Measurements from ENCODE around the gene TM4SF4.
"Not testable (repeated sequence)": the region's sequence is repeated elsewhere in the genome, so short reads cannot be mapped to it uniquely, and the experiment has no call there.

The TM4SF4 gene, protein sequence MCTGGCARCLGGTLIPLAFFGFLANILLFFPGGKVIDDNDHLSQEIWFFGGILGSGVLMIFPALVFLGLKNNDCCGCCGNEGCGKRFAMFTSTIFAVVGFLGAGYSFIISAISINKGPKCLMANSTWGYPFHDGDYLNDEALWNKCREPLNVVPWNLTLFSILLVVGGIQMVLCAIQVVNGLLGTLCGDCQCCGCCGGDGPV

DNA sequence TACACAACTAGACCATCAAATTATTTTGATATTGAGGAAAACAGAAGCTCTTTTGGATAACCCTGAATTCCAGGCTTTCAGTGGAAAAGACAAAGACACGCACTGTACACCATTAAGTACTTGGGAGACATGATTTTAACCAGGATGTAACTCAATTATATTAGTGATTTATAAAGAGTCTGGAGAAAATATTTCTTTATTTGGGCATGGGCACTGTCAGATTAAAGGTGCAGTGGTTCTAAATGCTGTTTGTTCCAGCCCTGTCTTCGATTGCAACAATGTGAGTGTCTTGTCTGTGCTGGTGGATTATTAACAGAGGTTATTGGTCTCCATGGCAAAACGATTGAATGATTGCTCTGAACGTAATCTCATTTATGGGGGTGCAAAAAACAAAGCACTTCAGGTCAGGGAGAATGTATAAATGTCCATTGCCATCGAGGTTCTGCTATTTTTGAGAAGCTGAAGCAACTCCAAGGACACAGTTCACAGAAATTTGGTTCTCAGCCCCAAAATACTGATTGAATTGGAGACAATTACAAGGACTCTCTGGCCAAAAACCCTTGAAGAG, at the start of gene TM4SF4:
Gene TM4SF4, plus strand, starts transcription at position 448 of the 568 bp plus-strand sequence. CDS start 181 bp downstream, outside the sequence.
- no peaks in the 10 kb centered on the region for H3K4me1 Mint-ChIP-seq
- no peak within 1 kb of the TSS for H3K27ac Mint-ChIP-seq
- H3K4me3 Mint-ChIP-seq: no peak within 1 kb of the TSS
- H3K36me3 Mint-ChIP-seq (ENCODE audit: low read depth): no peaks in the 10 kb centered on the region
- DNase-seq (no peak), ATAC-seq (no peak)
- no peaks in the 10 kb centered on the region for H3K9me3 Mint-ChIP-seq
- H3K27me3 Mint-ChIP-seq: peaks cover 4% of the 10 kb centered on the region

DNA sequence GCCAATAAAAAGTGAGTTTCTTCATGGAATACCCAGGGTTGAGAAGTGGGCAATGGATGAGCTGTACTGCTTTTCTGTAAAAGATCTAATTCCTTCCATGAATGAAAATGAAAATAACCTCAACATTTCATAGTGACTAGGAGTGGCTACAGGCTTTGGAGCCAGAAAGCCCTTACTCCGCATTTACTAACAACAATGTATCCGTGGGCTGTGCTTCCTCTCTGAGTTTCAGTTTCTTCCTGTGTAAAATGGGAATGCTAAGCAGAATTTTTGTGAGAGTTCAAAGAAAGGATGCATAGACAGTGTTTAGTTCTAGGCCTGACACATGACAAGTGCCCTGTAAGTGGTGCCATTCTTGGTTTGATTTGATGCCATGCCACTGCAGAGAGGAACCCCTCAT, 49.6 kb upstream of the TM4SF4 start:
- DNase-seq (no peak), ATAC-seq (no peak)
- Mint-ChIP-seq H3K27me3 (no peaks in the 10 kb centered on the region), H3K27ac (no peak overlapping the region), H3K4me3 (no peak overlapping the region), H3K9me3 (no peaks in the 10 kb centered on the region), H3K4me1 (no peaks in the 10 kb centered on the region), H3K36me3 (ENCODE audit: low read depth) (no peaks in the 10 kb centered on the region)

DNA sequence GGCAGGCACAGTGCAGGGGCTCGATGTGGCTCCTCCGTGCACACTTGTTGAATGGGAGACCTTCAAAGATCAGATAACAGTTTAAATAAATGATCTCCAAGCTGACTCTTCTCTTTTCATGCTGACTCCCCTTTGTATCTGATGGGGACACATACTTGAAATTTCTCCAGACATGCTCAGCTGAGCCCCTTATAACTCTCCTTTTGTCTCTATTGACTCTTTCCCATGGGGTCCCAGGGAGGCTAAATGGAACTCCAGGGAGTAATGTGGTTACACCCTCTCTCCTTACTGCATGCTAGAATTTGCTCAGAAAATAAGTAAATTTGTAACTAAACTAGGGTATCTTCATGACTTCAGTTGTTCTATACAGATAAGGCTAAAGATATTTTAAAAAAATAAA, 48.2 kb upstream of the TM4SF4 start:
- no peak overlapping the region for H3K27ac Mint-ChIP-seq
- H3K4me3 Mint-ChIP-seq: no peak overlapping the region
- no peaks in the 10 kb centered on the region for H3K36me3 Mint-ChIP-seq (ENCODE audit: low read depth)
- no peaks in the 10 kb centered on the region for H3K4me1 Mint-ChIP-seq
- no peaks in the 10 kb centered on the region for H3K9me3 Mint-ChIP-seq
- no peak for DNase-seq
- ATAC-seq: no peak
- no peaks in the 10 kb centered on the region for H3K27me3 Mint-ChIP-seq

DNA sequence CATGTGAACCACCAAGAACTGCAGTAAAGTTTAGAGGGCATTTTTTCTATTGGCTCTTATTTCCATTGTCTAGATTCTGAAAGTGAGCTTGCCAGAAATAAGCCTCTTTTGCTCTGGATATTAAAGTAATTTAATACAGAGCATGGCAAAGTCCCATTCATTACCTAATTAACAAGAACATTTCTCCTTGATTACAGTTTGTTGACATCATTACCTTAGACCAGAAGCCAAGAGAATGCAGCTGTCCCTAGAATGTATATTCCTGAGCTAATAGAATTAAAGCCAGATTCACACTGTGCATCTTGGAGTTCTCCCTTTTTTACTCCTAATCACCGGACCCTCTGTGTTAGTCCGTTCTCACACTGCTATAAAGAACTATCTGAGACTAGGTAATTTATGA, 46.4 kb upstream of the TM4SF4 start:
- Mint-ChIP-seq H3K27ac (no peak overlapping the region), H3K4me1 (no peaks in the 10 kb centered on the region), H3K27me3 (peaks cover 2% of the 10 kb centered on the region), H3K9me3 (no peaks in the 10 kb centered on the region), H3K36me3 (ENCODE audit: low read depth) (no peaks in the 10 kb centered on the region), H3K4me3 (no peak overlapping the region)
- ATAC-seq (no peak), DNase-seq (no peak)

DNA sequence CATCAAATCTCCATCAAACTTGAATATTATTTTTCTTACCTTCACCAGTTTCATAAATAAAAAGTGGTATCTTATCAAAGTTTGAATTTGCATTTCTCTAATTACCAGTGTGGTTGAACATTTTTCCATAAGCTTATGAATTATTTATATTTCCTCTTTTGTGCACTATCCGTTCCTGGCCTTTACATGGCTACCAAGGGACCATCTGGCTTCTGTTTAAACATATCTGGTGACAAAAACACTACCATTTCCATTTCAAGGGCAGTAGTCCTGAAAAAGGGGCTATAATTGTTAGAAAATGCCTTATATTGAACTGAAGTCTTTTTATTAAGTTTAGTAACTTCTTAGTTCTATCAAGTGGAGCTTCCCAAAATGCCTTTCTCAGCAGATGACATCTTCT, 44.3 kb upstream of the TM4SF4 start:
- Mint-ChIP-seq H3K27ac (no peak overlapping the region), H3K4me1 (no peaks in the 10 kb centered on the region), H3K9me3 (no peaks in the 10 kb centered on the region), H3K4me3 (no peak overlapping the region), H3K36me3 (ENCODE audit: low read depth) (no peaks in the 10 kb centered on the region), H3K27me3 (peaks cover 4% of the 10 kb centered on the region)
- ATAC-seq: no peak
- no peak for DNase-seq

DNA sequence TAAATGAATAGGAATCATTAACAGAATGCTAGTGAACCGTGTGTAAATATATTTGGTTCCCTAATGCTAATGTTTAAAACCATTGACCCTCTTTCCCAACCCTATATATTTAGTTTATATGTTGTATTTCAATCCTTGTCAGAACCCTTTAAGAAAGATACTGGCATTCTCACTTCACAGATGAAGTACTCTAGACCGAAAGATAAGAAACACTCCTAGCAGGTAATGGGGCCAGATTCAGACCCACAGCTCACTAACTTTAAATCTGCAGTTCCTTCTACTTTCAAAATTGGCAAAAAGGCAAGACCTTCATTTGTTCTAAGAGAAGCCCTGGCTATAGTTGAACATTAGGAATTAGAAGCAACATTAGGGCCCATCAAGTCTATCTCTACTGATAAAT, 42.3 kb upstream of the TM4SF4 start:
- H3K27me3 Mint-ChIP-seq: peaks cover 4% of the 10 kb centered on the region
- ATAC-seq (no peak), DNase-seq (no peak)
- H3K4me1 Mint-ChIP-seq: no peaks in the 10 kb centered on the region
- no peaks in the 10 kb centered on the region for H3K36me3 Mint-ChIP-seq (ENCODE audit: low read depth)
- H3K4me3 Mint-ChIP-seq: no peak overlapping the region
- H3K27ac Mint-ChIP-seq: no peak overlapping the region
- no peaks in the 10 kb centered on the region for H3K9me3 Mint-ChIP-seq

DNA sequence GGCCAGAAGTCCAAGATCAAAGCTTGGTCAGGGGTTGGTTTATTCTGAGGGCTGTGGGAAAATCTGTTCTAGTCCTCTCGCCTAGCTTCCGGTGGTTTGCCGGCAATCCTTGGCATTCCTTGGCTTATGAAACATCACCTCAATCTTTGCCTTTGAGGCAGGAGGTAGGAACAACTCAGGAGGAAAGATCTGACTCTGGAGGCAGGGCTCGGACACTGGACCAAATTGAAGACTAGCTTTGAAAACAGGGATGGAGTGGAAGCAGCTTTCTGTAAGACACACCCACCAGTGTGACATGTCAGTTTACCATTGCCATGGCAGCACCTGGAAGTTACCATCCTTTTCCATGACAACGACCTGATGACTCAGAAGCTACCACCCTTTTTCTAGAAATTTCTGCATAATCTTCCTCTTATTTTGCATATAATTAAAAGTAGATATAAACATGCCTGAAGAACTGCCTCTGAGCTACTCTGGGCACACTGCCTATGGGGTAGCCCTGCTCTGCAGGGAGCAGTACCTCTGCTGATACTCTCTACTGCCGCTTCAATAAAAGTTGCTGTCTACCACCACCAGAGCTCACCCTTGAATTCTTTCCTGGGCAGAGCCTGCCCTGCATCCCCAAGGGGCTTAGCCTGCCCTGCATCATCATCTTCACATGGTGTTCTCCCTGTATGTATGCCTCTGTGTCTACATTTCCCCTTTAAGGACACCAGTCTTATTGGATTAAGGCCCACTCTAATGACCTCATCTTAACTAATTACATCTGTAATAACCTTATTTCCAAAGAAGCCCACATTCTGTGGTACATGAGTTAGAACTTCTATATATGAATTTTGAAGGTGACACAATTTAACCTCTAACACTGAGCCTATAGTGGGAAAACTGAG, 38.3 kb upstream of the TM4SF4 start:
- H3K27me3 Mint-ChIP-seq: peaks cover 4% of the 10 kb centered on the region
- DNase-seq (no peak), ATAC-seq (no peak)
- no peaks in the 10 kb centered on the region for H3K36me3 Mint-ChIP-seq (ENCODE audit: low read depth)
- no peak overlapping the region for H3K4me3 Mint-ChIP-seq
- H3K4me1 Mint-ChIP-seq: no peaks in the 10 kb centered on the region
- no peak overlapping the region for H3K27ac Mint-ChIP-seq
- H3K9me3 Mint-ChIP-seq: no peaks in the 10 kb centered on the region

DNA sequence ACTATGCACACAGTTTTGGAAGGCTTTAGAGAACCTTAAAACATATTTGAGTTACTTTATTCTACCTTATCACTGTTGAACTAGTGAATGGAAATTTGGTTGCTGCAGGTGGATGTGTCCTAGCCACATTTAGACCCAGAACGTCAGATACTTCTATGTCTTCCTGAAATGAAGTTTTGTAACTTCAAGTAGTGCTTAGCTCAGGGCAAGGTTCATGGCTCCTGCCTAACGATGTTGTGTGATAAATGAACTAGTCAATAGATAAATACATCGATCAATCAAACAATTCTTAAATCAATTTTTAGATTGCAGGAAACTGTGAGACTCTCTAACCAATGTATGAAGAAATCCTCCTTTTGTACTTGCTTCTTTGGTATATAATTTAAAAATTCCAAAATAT, 37.2 kb upstream of the TM4SF4 start:
- Mint-ChIP-seq H3K27ac (no peak overlapping the region), H3K9me3 (no peaks in the 10 kb centered on the region), H3K4me3 (no peak overlapping the region), H3K4me1 (no peaks in the 10 kb centered on the region), H3K27me3 (peaks cover 2% of the 10 kb centered on the region), H3K36me3 (ENCODE audit: low read depth) (no peaks in the 10 kb centered on the region)
- DNase-seq (no peak), ATAC-seq (no peak)

DNA sequence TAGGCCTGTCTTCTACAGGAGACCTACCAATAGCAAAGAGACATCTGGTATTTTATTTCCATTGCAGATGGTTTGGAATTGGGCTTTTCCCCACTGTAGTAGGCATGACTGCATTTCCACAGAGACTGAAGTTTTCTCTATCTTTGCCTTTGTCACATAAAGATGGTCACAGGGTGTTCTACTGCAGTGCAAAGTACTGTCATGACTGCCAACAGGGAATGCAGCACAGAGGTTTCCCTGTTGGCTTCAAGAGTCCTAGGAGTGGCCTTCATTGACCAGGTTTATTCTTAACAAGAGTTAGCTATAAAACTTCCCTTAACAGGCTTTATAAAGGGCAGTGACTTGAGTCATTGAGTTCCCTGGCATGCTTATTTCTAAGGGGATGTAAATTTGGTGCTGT, 36.8 kb upstream of the TM4SF4 start:
- Mint-ChIP-seq H3K9me3 (no peaks in the 10 kb centered on the region), H3K4me3 (no peak overlapping the region), H3K36me3 (ENCODE audit: low read depth) (no peaks in the 10 kb centered on the region), H3K4me1 (no peaks in the 10 kb centered on the region), H3K27me3 (peaks cover 2% of the 10 kb centered on the region), H3K27ac (no peak overlapping the region)
- ATAC-seq (no peak), DNase-seq (no peak)

DNA sequence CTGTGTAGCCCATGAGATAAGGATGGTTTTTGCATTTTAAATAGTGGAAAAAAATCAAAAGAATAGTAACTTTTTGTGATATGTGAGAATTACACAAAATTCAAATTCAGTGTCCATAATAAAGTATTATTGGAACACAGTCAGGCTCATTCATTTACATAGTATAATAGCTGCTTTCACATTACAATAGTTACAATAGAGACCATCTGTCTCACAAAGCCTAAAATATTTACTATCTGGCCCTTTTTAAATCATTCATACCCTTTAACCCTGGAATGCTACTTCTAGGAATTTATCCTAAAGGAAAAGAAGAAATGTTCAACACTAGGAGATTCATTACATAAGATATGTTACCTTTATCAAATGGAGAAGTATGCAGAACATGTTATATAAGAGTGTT, 35.5 kb upstream of the TM4SF4 start:
- ATAC-seq (no peak), DNase-seq (no peak)
- peaks cover 2% of the 10 kb centered on the region for H3K27me3 Mint-ChIP-seq
- no peak overlapping the region for H3K4me3 Mint-ChIP-seq
- no peaks in the 10 kb centered on the region for H3K36me3 Mint-ChIP-seq (ENCODE audit: low read depth)
- H3K4me1 Mint-ChIP-seq: no peaks in the 10 kb centered on the region
- H3K9me3 Mint-ChIP-seq: no peaks in the 10 kb centered on the region
- H3K27ac Mint-ChIP-seq: no peak overlapping the region

DNA sequence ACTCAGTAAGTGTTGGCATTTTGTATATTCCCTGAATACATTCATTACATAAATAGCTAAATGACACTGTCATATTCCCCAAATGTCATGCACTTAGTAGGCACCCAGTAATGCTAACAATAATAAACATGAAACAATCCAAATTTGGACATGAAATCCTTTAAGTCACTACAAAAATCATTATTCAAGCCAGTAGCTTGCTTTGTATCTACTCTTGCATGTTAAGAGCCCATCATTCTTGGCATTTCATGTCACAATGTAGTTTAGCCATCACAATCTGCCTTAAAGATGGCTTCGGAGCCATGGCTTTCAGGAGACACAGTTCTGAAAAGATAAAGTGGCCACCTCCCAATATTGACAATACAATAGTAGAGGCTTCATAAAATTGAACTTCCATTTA, 32.9 kb upstream of the TM4SF4 start:
- no peaks in the 10 kb centered on the region for H3K36me3 Mint-ChIP-seq (ENCODE audit: low read depth)
- no peak for ATAC-seq
- no peak overlapping the region for H3K4me3 Mint-ChIP-seq
- no peaks in the 10 kb centered on the region for H3K4me1 Mint-ChIP-seq
- no peak for DNase-seq
- H3K27me3 Mint-ChIP-seq: no peaks in the 10 kb centered on the region
- no peak overlapping the region for H3K27ac Mint-ChIP-seq
- H3K9me3 Mint-ChIP-seq: no peaks in the 10 kb centered on the region

DNA sequence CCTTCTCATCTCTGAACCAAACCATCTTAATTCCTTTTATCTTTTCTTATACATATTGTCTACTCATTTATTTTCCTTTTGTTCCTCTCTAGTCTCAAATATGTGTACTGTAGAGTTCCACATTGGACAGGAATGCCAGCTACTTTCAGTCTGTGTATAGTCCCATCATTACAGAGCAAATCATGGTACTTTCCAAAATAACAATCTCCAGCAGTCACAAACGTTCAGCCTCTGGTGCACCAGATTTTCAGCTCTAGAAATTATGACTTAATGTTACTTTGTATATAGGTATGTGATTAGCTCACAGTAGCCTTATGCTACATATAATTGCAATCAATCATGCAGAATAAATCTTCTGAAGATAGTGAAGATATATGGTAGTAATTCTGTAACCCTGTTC, 32.5 kb upstream of the TM4SF4 start:
- ATAC-seq (no peak), DNase-seq (no peak)
- no peak overlapping the region for H3K4me3 Mint-ChIP-seq
- no peaks in the 10 kb centered on the region for H3K9me3 Mint-ChIP-seq
- H3K27me3 Mint-ChIP-seq: no peaks in the 10 kb centered on the region
- H3K36me3 Mint-ChIP-seq (ENCODE audit: low read depth): no peaks in the 10 kb centered on the region
- no peaks in the 10 kb centered on the region for H3K4me1 Mint-ChIP-seq
- H3K27ac Mint-ChIP-seq: no peak overlapping the region

DNA sequence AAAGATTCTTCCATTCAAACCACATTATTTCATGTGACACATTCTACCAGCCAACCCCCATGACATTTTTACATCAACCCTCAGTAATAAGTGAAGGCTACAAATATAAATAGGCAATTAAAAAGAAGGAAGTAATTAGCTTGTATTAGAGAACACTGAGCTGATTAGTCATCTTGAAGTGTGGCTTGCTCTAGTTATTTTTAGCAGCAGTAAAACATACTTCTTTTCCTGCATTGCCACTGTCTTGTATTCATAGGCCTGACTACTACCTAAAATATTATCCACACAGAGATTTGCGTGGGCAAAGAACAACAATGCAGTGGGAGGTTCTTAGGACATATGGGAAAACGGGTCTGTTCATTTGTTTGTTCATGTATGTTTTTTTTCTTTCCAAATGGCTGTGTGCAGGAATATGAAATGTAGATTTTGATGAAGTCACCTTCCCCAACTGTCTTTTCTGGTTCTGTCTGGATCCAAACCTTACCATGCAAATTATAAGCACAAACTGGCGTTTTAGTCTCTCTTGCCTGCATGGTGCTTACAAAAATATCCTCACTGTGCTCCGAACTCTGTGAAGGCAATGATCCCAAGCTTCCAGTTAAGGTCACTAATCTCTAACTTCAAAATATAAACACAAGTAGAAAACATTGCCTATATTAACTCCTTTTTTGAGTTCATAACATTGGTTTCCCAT, 31.5 kb upstream of the TM4SF4 start:
- Mint-ChIP-seq H3K9me3 (no peaks in the 10 kb centered on the region), H3K27me3 (no peaks in the 10 kb centered on the region), H3K4me1 (no peaks in the 10 kb centered on the region), H3K27ac (no peak overlapping the region), H3K36me3 (ENCODE audit: low read depth) (no peaks in the 10 kb centered on the region), H3K4me3 (no peak overlapping the region)
- DNase-seq: no peak
- ATAC-seq: no peak

DNA sequence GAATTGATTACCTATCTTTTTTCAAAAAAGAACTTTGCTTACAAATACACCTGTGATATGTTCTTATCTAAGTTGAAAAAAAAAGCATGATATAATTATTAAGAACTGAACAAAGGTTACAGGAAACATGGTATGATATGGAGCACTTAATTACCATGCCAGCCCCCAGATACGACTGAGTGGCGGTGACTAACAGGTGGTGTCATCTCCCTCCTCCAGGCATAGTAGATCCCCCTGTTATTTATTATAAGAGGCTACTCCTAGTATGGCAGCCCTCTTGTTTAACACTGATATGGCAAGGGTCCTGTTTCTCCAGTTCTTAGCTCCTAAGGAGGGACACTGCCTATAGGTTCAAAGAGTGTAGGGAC, 31.0 kb upstream of the TM4SF4 start:
- Mint-ChIP-seq H3K9me3 (no peaks in the 10 kb centered on the region), H3K4me1 (peaks cover 2% of the 10 kb centered on the region), H3K4me3 (no peak overlapping the region), H3K27me3 (no peaks in the 10 kb centered on the region), H3K36me3 (ENCODE audit: low read depth) (no peaks in the 10 kb centered on the region), H3K27ac (no peak overlapping the region)
- DNase-seq: no peak
- no peak for ATAC-seq

DNA sequence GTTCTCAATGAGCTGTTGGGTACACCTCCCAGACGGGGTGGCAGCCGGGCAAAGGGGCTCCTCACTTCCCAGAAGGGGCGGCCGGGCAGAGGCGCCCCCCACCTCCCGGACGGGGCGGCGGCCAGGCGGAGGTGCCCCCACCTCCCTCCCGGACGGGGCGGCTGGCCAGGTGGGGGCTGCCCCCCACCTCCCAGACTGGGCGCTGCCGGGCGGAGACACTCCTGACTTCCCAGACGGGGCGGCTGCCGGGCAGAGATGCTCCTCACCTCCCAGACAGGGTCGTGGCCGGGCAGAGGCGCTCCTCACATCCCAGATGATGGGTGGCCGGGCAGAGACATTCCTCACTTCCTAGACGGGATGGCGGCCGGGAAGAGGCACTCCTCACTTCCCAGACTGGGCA, 29.6 kb upstream of the TM4SF4 start:
- not testable (repeated sequence) for H3K36me3 Mint-ChIP-seq (ENCODE audit: low read depth); H3K4me1 Mint-ChIP-seq; DNase-seq; ATAC-seq; H3K27ac Mint-ChIP-seq; H3K9me3 Mint-ChIP-seq; H3K27me3 Mint-ChIP-seq; H3K4me3 Mint-ChIP-seq
